ENCODE measurements around the gene FSTL4. TPM values are rescaled to one million over a fixed set of nuclear protein-coding genes. Genes with fewer than 3 reads are reported as not detected.

Gene FSTL4
- total and polyA plus RNA-seq, 2 donors (not counting 1 experiment from before 2014, with no cell fraction given): 0.31 to 6.7 TPM

GRCh38 chr5:133214153-133214820 lies 398.1 kb downstream of the FSTL4 start:
- H3K27ac ChIP-seq (ENCODE audit: low read length in 2 of 2): no peak overlapping the region
- no peak overlapping the region for H3K4me2 ChIP-seq (replicated peaks; ENCODE audit: low read depth, low read length, poor library complexity, severe bottlenecking)
- TF ChIP-seq EZH2 (IDR thresholded peaks at IDR 0.05; ENCODE audit: borderline replicate concordance, insufficient read depth, low read depth, low read length, poor library complexity, severe bottlenecking): no peak
- TF ChIP-seq, protein P1, sequence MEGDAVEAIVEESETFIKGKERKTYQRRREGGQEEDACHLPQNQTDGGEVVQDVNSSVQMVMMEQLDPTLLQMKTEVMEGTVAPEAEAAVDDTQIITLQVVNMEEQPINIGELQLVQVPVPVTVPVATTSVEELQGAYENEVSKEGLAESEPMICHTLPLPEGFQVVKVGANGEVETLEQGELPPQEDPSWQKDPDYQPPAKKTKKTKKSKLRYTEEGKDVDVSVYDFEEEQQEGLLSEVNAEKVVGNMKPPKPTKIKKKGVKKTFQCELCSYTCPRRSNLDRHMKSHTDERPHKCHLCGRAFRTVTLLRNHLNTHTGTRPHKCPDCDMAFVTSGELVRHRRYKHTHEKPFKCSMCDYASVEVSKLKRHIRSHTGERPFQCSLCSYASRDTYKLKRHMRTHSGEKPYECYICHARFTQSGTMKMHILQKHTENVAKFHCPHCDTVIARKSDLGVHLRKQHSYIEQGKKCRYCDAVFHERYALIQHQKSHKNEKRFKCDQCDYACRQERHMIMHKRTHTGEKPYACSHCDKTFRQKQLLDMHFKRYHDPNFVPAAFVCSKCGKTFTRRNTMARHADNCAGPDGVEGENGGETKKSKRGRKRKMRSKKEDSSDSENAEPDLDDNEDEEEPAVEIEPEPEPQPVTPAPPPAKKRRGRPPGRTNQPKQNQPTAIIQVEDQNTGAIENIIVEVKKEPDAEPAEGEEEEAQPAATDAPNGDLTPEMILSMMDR (IDR thresholded peaks at IDR 0.05): no peak
- Mint-ChIP-seq H3K4me3 (no peak overlapping the region), H3K9me3 (ENCODE audit: insufficient read depth) (no peaks in the 10 kb centered on the region), H3K27me3 (peaks cover 5% of the 10 kb centered on the region), H3K27ac (no peak overlapping the region), H3K4me1 (no peaks in the 10 kb centered on the region)
- DNase-seq (no peak), ATAC-seq (ENCODE audit: low read depth) (no peak)
- H4K20me1 ChIP-seq (ENCODE audit: control insufficient read depth, insufficient read depth, low read length, poor library complexity, severe bottlenecking): no peaks in the 10 kb centered on the region
- ChIA-PET CTCF (no interaction called here), POLR2A (no interaction called here)
- no peak overlapping the region for H2AFZ ChIP-seq (ENCODE audit: insufficient read depth, low read depth, low read length, poor library complexity, severe bottlenecking)
- intact Hi-C loops (cut with micrococcal nuclease): no loop called here
- no peak overlapping the region for H3K4me3 ChIP-seq (ENCODE audit: control extremely low read depth in 1 of 5, extremely low read depth in 1 of 5, insufficient read depth in 1 of 5, low read depth in 2 of 5, low read length in 4 of 5)
- no peaks in the 10 kb centered on the region for H3K79me2 ChIP-seq (ENCODE audit: control insufficient read depth, insufficient read depth, low read length)
- peaks cover 0 to 5% (median 0%) of the 10 kb centered on the region in 4 experiments for H3K27me3 ChIP-seq (replicated peaks in 1 of 4; ENCODE audit: control extremely low read depth in 1 of 4, control insufficient read depth in 3 of 4, insufficient read depth in 4 of 4, low read length in 3 of 4)
- H3K4me1 ChIP-seq (ENCODE audit: control insufficient read depth in 2 of 2, insufficient read depth in 2 of 2, low read length in 2 of 2): no peaks in the 10 kb centered on the region
- no peak overlapping the region for H3K9ac ChIP-seq (ENCODE audit: low read length)
- WGBS (ENCODE audit: insufficient coverage): 81% methylated on average over 2 of the region's 2 CpGs
- H3K36me3 ChIP-seq (replicated peaks in 1 of 2; ENCODE audit: control extremely low read depth in 1 of 2, control insufficient read depth in 1 of 2, extremely low read depth in 1 of 2, insufficient read depth in 2 of 2, low read length in 1 of 2): no peaks in the 10 kb centered on the region
- H3K9me3 ChIP-seq (ENCODE audit: control extremely low read depth in 1 of 3, control insufficient read depth in 2 of 3, insufficient read depth in 1 of 3, low read length in 2 of 3): no peaks in the 10 kb centered on the region

DNA sequence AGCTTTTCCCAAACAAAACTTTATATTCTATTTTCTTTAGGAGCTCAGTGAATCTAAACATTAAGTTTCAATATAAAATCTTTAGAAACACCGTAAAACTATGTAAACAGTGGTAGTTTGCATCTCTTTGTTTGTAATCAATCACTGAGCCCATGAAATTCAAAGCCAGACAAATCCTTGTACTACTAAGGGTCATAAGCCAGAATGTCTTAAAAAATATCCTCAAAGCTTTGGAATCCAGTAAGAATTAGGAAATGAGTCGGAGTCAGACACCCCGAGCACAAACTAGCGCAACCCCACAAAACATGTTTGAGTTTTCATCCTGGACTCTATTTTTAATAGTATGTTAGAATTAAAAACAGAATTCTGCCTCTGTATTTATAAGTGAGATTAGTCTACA lies 406.7 kb downstream of the FSTL4 start:
- Histone ChIP-seq H3K9ac (ENCODE audit: low read length) (no peak overlapping the region), H3K27ac (ENCODE audit: low read length in 2 of 2) (no peak overlapping the region), H4K20me1 (ENCODE audit: control insufficient read depth, insufficient read depth, low read length, poor library complexity, severe bottlenecking) (no peaks in the 10 kb centered on the region), H3K9me3 (ENCODE audit: control extremely low read depth in 1 of 3, control insufficient read depth in 2 of 3, insufficient read depth in 1 of 3, low read length in 2 of 3) (peaks cover 0 to 7% (median 2%) of the 10 kb centered on the region in 3 donors), H2AFZ (ENCODE audit: insufficient read depth, low read depth, low read length, poor library complexity, severe bottlenecking) (no peak overlapping the region), H3K4me2 (replicated peaks; ENCODE audit: low read depth, low read length, poor library complexity, severe bottlenecking) (no peak overlapping the region), H3K36me3 (replicated peaks in 1 of 2; ENCODE audit: control extremely low read depth in 1 of 2, control insufficient read depth in 1 of 2, extremely low read depth in 1 of 2, insufficient read depth in 2 of 2, low read length in 1 of 2) (no peaks in the 10 kb centered on the region), H3K4me3 (ENCODE audit: control extremely low read depth in 1 of 5, extremely low read depth in 1 of 5, insufficient read depth in 1 of 5, low read depth in 2 of 5, low read length in 4 of 5) (no peak overlapping the region), H3K27me3 (replicated peaks in 1 of 4; ENCODE audit: control extremely low read depth in 1 of 4, control insufficient read depth in 3 of 4, insufficient read depth in 4 of 4, low read length in 3 of 4) (peaks cover 0 to 5% (median 0%) of the 10 kb centered on the region in 4 experiments), H3K4me1 (ENCODE audit: control insufficient read depth in 2 of 2, insufficient read depth in 2 of 2, low read length in 2 of 2) (no peaks in the 10 kb centered on the region), H3K79me2 (ENCODE audit: control insufficient read depth, insufficient read depth, low read length) (no peaks in the 10 kb centered on the region)
- DNase-seq (no peak), ATAC-seq (ENCODE audit: low read depth) (no peak)
- no peaks in the 10 kb centered on the region for H3K9me3 Mint-ChIP-seq (ENCODE audit: insufficient read depth)
- H3K27ac Mint-ChIP-seq: no peak overlapping the region
- H3K4me1 Mint-ChIP-seq: no peaks in the 10 kb centered on the region
- TF ChIP-seq, protein P1 (IDR thresholded peaks at IDR 0.05): no peak
- no peak for TF ChIP-seq EZH2 (IDR thresholded peaks at IDR 0.05; ENCODE audit: borderline replicate concordance, insufficient read depth, low read depth, low read length, poor library complexity, severe bottlenecking)
- intact Hi-C loops (cut with micrococcal nuclease): no loop called here
- no peak overlapping the region for H3K4me3 Mint-ChIP-seq
- CTCF ChIA-PET: no interaction called here
- no CpG with 5 or more reads among the region's 4 CpGs for WGBS (ENCODE audit: insufficient coverage)
- POLR2A ChIA-PET: no interaction called here
- peaks cover 22% of the 10 kb centered on the region for H3K27me3 Mint-ChIP-seq

All from B cell (primary cell).